ENCODE measurements around the gene IFI16.

GRCh38 chr1:159014003-159014571 is 4.4 kb downstream of the IFI16 start:
- no peak for TF ChIP-seq CTCF (IDR thresholded peaks at IDR 0.05)
- no peak for TF ChIP-seq POLR2AphosphoS5 (IDR thresholded peaks at IDR 0.05; ENCODE audit: insufficient read depth in 1 of 2, low read depth in 1 of 2)
- TF ChIP-seq POLR2A (IDR thresholded peaks at IDR 0.05), result no peak

All from vagina (tissue), 2 donors.